22Rv1 (cell line): ENCODE measurements around the gene RBM19.
A peak's percentile ranks its signal among the peaks of the same experiment; 100 is the strongest.

Experiments
- H3K27ac ChIP-seq: fragments of 450-650 bp; 2 replicates; pipeline ENCODE4 v1.5.1; 2017
- ZFX ChIP-seq: fragments of 450-650 bp; IDR thresholded peaks from 2 replicates; pipeline ENCODE4 v1.6.1; 2017; ENCODE audit warnings: antibody characterized with exemption, borderline replicate concordance
- TF ChIP-seq, protein P1 (sequence below): fragments of 450-650 bp; IDR thresholded peaks from 2 replicates; pipeline ENCODE4 v1.5.1; 2017; ENCODE audit warnings: mild to moderate bottlenecking

The RBM19 gene, protein sequence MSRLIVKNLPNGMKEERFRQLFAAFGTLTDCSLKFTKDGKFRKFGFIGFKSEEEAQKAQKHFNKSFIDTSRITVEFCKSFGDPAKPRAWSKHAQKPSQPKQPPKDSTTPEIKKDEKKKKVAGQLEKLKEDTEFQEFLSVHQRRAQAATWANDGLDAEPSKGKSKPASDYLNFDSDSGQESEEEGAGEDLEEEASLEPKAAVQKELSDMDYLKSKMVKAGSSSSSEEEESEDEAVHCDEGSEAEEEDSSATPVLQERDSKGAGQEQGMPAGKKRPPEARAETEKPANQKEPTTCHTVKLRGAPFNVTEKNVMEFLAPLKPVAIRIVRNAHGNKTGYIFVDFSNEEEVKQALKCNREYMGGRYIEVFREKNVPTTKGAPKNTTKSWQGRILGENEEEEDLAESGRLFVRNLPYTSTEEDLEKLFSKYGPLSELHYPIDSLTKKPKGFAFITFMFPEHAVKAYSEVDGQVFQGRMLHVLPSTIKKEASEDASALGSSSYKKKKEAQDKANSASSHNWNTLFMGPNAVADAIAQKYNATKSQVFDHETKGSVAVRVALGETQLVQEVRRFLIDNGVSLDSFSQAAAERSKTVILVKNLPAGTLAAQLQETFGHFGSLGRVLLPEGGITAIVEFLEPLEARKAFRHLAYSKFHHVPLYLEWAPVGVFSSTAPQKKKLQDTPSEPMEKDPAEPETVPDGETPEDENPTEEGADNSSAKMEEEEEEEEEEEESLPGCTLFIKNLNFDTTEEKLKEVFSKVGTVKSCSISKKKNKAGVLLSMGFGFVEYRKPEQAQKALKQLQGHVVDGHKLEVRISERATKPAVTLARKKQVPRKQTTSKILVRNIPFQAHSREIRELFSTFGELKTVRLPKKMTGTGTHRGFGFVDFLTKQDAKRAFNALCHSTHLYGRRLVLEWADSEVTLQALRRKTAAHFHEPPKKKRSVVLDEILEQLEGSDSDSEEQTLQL

DNA sequence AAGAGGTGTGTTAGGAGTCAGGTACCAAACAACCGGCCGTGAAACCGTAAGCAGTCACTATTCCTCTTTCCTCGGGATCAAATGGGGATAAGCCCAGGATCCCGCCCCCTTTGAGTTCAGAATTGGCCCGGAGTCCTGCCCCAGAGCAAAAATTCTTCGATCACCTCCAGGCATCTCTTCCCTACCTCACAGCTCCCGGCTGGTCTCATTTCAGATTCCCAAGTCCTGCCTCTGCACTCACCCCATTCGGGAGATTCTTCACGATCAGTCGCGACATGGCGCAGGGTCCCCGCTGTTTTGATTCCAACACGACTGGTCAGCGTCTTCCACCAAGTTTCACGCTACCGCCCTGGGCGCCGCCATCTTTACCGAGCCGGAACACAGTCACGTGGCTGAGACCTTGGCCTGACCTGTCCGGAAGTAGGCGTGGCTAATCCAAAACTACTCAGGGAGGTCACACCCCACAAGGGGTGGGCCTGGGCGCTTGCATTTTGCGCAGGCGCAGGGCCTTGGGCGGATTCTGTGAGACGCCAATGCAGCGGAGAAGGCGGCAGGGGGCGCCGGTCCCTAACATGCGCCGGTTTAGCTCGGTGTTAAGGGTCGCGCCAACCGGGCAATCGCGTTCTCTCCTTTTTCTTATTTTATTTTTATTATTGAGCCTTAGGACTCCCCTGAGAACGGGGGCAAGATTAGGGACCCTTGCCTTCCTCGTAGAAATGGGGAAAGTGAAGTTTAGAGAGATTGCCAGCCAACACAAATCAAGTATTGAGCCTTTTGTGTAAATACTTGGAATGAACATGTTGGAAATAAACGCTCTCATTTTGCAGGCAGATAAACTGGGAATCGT, at the start of gene RBM19:
TSS of gene RBM19 (minus strand) at position 375 of the 847 bp plus-strand sequence. CDS start at position 277, 98 bp downstream.
- peak within 1 kb of the TSS; percentile 47 for H3K27ac ChIP-seq
- no peak for TF ChIP-seq ZFX
- TF ChIP-seq, protein P1, sequence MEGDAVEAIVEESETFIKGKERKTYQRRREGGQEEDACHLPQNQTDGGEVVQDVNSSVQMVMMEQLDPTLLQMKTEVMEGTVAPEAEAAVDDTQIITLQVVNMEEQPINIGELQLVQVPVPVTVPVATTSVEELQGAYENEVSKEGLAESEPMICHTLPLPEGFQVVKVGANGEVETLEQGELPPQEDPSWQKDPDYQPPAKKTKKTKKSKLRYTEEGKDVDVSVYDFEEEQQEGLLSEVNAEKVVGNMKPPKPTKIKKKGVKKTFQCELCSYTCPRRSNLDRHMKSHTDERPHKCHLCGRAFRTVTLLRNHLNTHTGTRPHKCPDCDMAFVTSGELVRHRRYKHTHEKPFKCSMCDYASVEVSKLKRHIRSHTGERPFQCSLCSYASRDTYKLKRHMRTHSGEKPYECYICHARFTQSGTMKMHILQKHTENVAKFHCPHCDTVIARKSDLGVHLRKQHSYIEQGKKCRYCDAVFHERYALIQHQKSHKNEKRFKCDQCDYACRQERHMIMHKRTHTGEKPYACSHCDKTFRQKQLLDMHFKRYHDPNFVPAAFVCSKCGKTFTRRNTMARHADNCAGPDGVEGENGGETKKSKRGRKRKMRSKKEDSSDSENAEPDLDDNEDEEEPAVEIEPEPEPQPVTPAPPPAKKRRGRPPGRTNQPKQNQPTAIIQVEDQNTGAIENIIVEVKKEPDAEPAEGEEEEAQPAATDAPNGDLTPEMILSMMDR, result peak; percentile 99

DNA sequence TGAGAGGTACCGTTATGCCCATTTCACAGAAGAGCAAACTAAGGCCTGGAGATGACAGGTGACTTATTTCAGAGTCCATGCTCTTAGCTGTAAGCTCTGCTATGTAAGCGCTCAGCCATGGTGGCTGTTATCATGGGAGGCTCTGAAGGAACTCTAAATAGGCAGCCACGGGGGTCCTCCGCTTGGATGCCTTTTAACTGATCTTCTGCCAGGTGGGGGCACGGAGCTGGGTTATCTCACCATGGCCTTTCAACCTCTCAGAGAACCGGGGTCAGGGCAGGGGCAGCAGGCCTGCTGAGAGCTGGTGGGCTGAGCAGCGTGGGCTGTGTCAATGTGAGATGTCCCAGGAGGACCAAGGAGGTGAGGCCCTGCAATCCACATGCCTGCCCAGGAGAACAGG, 49.7 kb upstream of the RBM19 start:
- no peak overlapping the region for H3K27ac ChIP-seq
- TF ChIP-seq ZFX, result no peak
- TF ChIP-seq, protein P1, result no peak

DNA sequence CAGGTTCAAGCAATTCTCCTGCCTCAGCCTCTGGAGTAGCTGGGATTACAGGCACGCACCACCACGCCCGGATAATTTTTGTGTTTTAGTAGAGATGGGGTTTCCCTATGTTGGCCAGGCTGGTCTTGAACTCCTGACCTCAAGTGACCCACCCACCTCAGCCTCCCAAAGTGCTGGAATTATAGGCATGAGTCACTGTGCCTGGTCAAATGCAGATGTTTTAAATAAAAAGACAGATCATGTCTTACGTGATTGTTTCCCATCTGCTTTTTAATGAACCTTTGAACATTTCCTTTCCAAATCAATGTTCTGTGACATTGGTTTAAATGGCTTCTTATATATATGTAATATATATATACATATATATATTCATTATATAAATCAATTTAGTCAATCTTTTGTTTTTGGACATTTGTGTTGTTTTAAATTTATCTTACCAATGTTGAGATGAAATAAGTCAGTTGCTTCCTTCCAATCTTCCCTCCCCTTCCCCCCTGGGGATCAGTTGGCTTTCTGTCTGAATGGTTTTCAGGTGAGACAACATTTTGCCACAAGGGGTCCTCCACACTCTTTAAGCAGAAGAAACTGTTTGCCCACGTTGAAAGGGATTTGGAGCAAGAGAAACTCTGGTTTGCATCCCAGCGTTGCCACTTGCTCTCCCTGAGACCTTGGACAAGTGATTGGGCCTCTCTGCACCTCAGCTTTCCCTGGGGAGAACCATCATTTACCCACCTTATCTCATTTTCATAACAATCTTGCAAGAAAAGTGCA, 47.6 kb upstream of the RBM19 start:
- no peak overlapping the region for H3K27ac ChIP-seq
- TF ChIP-seq ZFX, result no peak
- TF ChIP-seq, protein P1, result peak; percentile 29

GRCh38 chr12:114012744-114013431, 46.8 kb upstream of the RBM19 start:
- TF ChIP-seq, protein P1, result no peak
- no peak for TF ChIP-seq ZFX

GRCh38 chr12:114011711-114012110, 45.6 kb upstream of the RBM19 start:
- H3K27ac ChIP-seq, result no peak overlapping the region
- no peak for TF ChIP-seq ZFX
- TF ChIP-seq, protein P1, result no peak

More at GRCh38 chr12:114012744-114013431, 46.8 kb upstream of the RBM19 start:
- H3K27ac ChIP-seq, result no peak overlapping the region
